Mammary epithelial cell (primary cell): Measurements from ENCODE around the gene UGT1A7.

Source experiments
- CTCF ChIP-seq, 2 donors: IDR thresholded peaks in 1 of 2; conservative IDR thresholded peaks in 1 of 2; 2 replicates each; pipeline ENCODE4 v1.5.1; 2011 to 2012; ENCODE audit warnings: inconsistent platforms in 2 of 2, low read length in 2 of 2, mild to moderate bottlenecking in 2 of 2, control low read depth in 1 of 2, low read depth in 1 of 2; ENCODE audit not compliant: insufficient read depth in 1 of 2; ENCODE audit errors: extremely low read depth in 1 of 2
- EZH2 ChIP-seq: IDR thresholded peaks from 2 replicates; pipeline ENCODE4 v1.6.1; 2012; ENCODE audit warnings: low read length, inconsistent platforms, borderline replicate concordance

DNA sequence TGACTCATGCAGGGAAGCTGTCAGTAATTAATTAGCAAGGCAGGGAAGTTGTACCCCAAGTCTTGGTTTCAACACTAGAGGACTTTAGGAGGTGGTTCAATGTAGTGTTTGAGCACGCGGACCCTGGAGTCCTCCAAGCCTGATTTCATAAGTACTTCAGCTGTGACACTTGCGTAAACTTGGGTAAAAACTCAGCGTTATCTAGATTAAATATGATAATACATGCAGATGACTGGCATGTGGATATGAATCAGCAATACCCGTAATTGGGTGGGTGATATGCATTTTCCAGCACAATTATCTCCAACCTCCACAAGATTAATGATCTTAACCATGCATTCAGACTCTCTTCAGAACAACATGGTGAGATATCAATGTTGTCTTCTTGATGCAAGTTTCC, 5.2 kb downstream of the UGT1A7 start:
- TF ChIP-seq CTCF (conservative IDR thresholded peaks at IDR 0.05 in 1 of 2, IDR thresholded peaks at IDR 0.05 in 1 of 2; ENCODE audit: extremely low read depth in 1 of 2, insufficient read depth in 1 of 2, low read depth in 1 of 2, low read length in 2 of 2) (no peak), EZH2 (no peak)
